ENCODE results near the gene TNFAIP8L1. TPM values are rescaled to one million over a fixed set of nuclear protein-coding genes. Genes with fewer than 3 reads are reported as not detected.
A peak's percentile ranks its signal among the peaks of the same experiment; 100 is the strongest.

Gene TNFAIP8L1
- total and polyA plus RNA-seq, 2 of the 8 experiments (the other 6 are each of a cell fraction or from before 2014, with no cell fraction given) = 3.2 to 6.1 TPM

GRCh38 chr19:4597278-4597974, 41.9 kb upstream of the TNFAIP8L1 start:
- Histone ChIP-seq H4K91ac (replicated peaks; ENCODE audit: insufficient read length, low read length) (no peak overlapping the region), H4K5ac (ENCODE audit: insufficient read length, low read depth, low read length) (no peak overlapping the region), H3K9me3 (ENCODE audit: insufficient read depth in 2 of 2, low read depth in 1 of 2, low read length in 1 of 2) (no peaks in the 10 kb centered on the region), H3K4me3 (ENCODE audit: extremely low read depth in 1 of 4, insufficient read depth in 2 of 4, low read depth in 3 of 4, low read length in 4 of 4) (peak overlapping the region; percentile 2 to 70 (median 35); a peak in 5 of 8 replicates), H2BK20ac (ENCODE audit: low read length) (no peak overlapping the region), H2BK15ac (ENCODE audit: low read length) (no peak overlapping the region), H3K79me2 (ENCODE audit: control insufficient read depth in 1 of 2, insufficient read depth in 2 of 2, low read length in 2 of 2) (no peaks in the 10 kb centered on the region), H3K36me3 (ENCODE audit: control insufficient read depth in 2 of 4, insufficient read depth in 4 of 4, low read length in 3 of 4) (no peaks in the 10 kb centered on the region), H3K79me1 (ENCODE audit: low read depth, low read length) (no peaks in the 10 kb centered on the region), H2BK12ac (ENCODE audit: low read depth, low read length) (no peak overlapping the region), H3K23ac (ENCODE audit: insufficient read length) (no peak overlapping the region), H3K18ac (ENCODE audit: extremely low read depth, low read length) (no peak overlapping the region), H3K4me1 (replicated peaks in 1 of 4; ENCODE audit: control insufficient read depth in 3 of 4, insufficient read depth in 4 of 4, low read length in 3 of 4) (peaks cover 0 to 9% (median 4%) of the 10 kb centered on the region in 4 experiments; a peak in 5 of 7 replicates), H4K20me1 (replicated peaks in 1 of 2; ENCODE audit: control insufficient read depth in 1 of 2, insufficient read depth in 2 of 2, low read length in 2 of 2) (peaks cover 0 to 5% of the 10 kb centered on the region in 2 experiments), H3K27ac (ENCODE audit: low read depth, low read length) (no peak overlapping the region), H3K4ac (replicated peaks; ENCODE audit: insufficient read length, low read depth, low read length) (no peak overlapping the region), H3K23me2 (ENCODE audit: low read depth, low read length) (peaks cover 15% of the 10 kb centered on the region; the same call in 1 of the 2 replicates), H3K4me2 (ENCODE audit: insufficient read depth in 1 of 2, low read depth in 2 of 2, low read length in 2 of 2) (peak overlapping the region; percentile 74 to 82), H3K9ac (replicated peaks in 1 of 4; ENCODE audit: extremely low read depth in 1 of 4, low read depth in 3 of 4, low read length in 3 of 4) (no peak overlapping the region), H3K56ac (replicated peaks; ENCODE audit: insufficient read length, low read depth, low read length) (no peak overlapping the region), H3K14ac (ENCODE audit: insufficient read length) (no peak overlapping the region), H2BK5ac (ENCODE audit: low read depth, low read length) (no peak overlapping the region), H2AK5ac (ENCODE audit: low read depth, low read length) (no peak overlapping the region), H3K27me3 (replicated peaks in 1 of 4; ENCODE audit: control insufficient read depth in 3 of 4, extremely low read depth in 1 of 4, insufficient read depth in 3 of 4, low read length in 3 of 4) (peaks cover 3 to 12% (median 8%) of the 10 kb centered on the region in 4 experiments; a peak in 6 of 7 replicates), H2BK120ac (replicated peaks; ENCODE audit: low read depth, low read length) (no peak overlapping the region), H4K8ac (ENCODE audit: extremely low read depth, insufficient read depth, low read length) (no peak overlapping the region), H2AFZ (ENCODE audit: low read length) (0 out of 2 replicates have a peak overlapping the region, but pooled peaks have one; percentile 57)
- CTCF ChIA-PET (ENCODE audit: partially characterized antibody) = interaction anchor here (0.7 to 7.1 kb wide), 18 partner anchors 8 to 878 kb away, joined by 3 to 34 read pairs (median 7); partner anchors contain the start of gene SEMA6B
- WGBS, 2 experiments (ENCODE audit: extremely low coverage in 1 of 2, insufficient coverage in 1 of 2, insufficient read length in 1 of 2, insufficient replicate concordance in 2 of 2, low coverage in 1 of 2, low lambda C conversion rate in 2 of 2, missing lambda C conversion rate in 1 of 2) = 33% methylated on average over 20 of the region's 27 CpGs; no CpG with 5 or more reads in 1 of the 2 experiments
- TF ChIP-seq GABPA (IDR thresholded peaks at IDR 0.05; ENCODE audit: borderline replicate concordance, insufficient read depth, low read length) = no peak
- TF ChIP-seq SIX5 (IDR thresholded peaks at IDR 0.05; ENCODE audit: low read depth, low read length) = no peak
- no peak for TF ChIP-seq HDAC2 (IDR thresholded peaks at IDR 0.05; ENCODE audit: borderline replicate concordance in 1 of 2, low read depth in 2 of 2, low read length in 2 of 2)
- TF ChIP-seq CTCF (IDR thresholded peaks at IDR 0.05; ENCODE audit: control extremely low read depth in 1 of 3, insufficient read depth in 1 of 3, low read depth in 1 of 3, low read length in 3 of 3) = no peak
- no peak for TF ChIP-seq SP4 (IDR thresholded peaks at IDR 0.05; ENCODE audit: low read length)
- TF ChIP-seq PHF8 (conservative IDR thresholded peaks at IDR 0.05; ENCODE audit: low read depth, low read length) = no peak
- no peak for TF ChIP-seq BRCA1 (IDR thresholded peaks at IDR 0.05; ENCODE audit: low read depth, low read length)
- TF ChIP-seq TBP (IDR thresholded peaks at IDR 0.05; ENCODE audit: low read depth, low read length) = no peak
- peak in 1 of 2 experiments; percentile 87 for DNase-seq (ENCODE audit: low read depth in 1 of 2, low spot score in 2 of 2)
- no peak for FAIRE-seq
- POLR2A ChIA-PET (ENCODE audit: partially characterized antibody) = interaction anchor here (0.9 to 2.9 kb wide), 6 partner anchors 10 to 62 kb away, joined by 3 to 15 read pairs (median 6); partner anchors contain the start of gene PLIN5
